HepG2 (cell line): Measurements from ENCODE around the gene PDE9A. TPM values are rescaled to one million over a fixed set of nuclear protein-coding genes. Genes with fewer than 3 reads are reported as not detected.

Experiments used
- ASH2L ChIP-seq: fragments of 300-600, 200-600 bp; sonication (generic); IDR thresholded peaks from 2 replicates; pipeline ENCODE4 v1.7.0; 2017; ENCODE audit warnings: low read depth, mild to moderate bottlenecking, moderate library complexity, mixed read lengths, low read length; ENCODE audit not compliant: insufficient read length
- ATRX ChIP-seq: sonication (generic); formaldehyde crosslinking; IDR thresholded peaks from 2 replicates; pipeline ENCODE4 v1.4.0; 2020; ENCODE audit warnings: missing genetic modification reagents, borderline replicate concordance
- E2F2 ChIP-seq: sonication (generic); formaldehyde crosslinking; IDR thresholded peaks from 2 replicates; pipeline ENCODE4 v1.4.0; 2020; ENCODE audit warnings: missing genetic modification reagents, borderline replicate concordance
- ELF1 ChIP-seq: sonication (generic); formaldehyde crosslinking; IDR thresholded peaks from 2 replicates; pipeline ENCODE4 v1.4.0; 2020; ENCODE audit warnings: missing genetic modification reagents
- ETV5 ChIP-seq: IDR thresholded peaks from 2 replicates; pipeline ENCODE4 v1.6.1; 2018; ENCODE audit warnings: missing biosample characterization, missing genetic modification reagents, inconsistent platforms, borderline replicate concordance
- EZH2 ChIP-seq: conservative IDR thresholded peaks from 2 replicates; pipeline ENCODE4 v1.6.1; 2012; ENCODE audit warnings: mild to moderate bottlenecking, low read depth, low read length, moderate library complexity
- KDM2A ChIP-seq: sonication (generic); formaldehyde crosslinking; IDR thresholded peaks from 2 replicates; pipeline ENCODE4 v1.4.0; 2020; ENCODE audit warnings: low read depth, missing genetic modification reagents, borderline replicate concordance
- KLF13 ChIP-seq: sonication (generic); formaldehyde crosslinking; IDR thresholded peaks from 2 replicates; pipeline ENCODE4 v1.4.0; 2020; ENCODE audit warnings: mild to moderate bottlenecking, missing genetic modification reagents
- PRPF4 ChIP-seq: fragments of 200-400 bp; formaldehyde crosslinking; IDR thresholded peaks from 2 replicates; pipeline ENCODE4 v1.6.1; 2016; ENCODE audit warnings: low read length, low read depth; ENCODE audit not compliant: poor library complexity, severe bottlenecking
- TEAD2 ChIP-seq: sonication (generic); formaldehyde crosslinking; IDR thresholded peaks from 2 replicates; pipeline ENCODE4 v1.9.0; 2021; ENCODE audit warnings: missing genetic modification reagents
- YY1 ChIP-seq: IDR thresholded peaks from 2 replicates; pipeline ENCODE4 v1.6.1; 2011; ENCODE audit warnings: low read length, low read depth, moderate library complexity, mild to moderate bottlenecking; ENCODE audit not compliant: insufficient read depth, insufficient replicate concordance
- ZNF263 ChIP-seq: sonication (generic); formaldehyde crosslinking; IDR thresholded peaks from 2 replicates; pipeline ENCODE4 v1.4.0; 2020; ENCODE audit warnings: missing genetic modification reagents
- ZNF280D ChIP-seq: sonication (generic); formaldehyde crosslinking; IDR thresholded peaks from 2 replicates; pipeline ENCODE4 v1.5.1; 2020; ENCODE audit warnings: mild to moderate bottlenecking, missing genetic modification reagents
- ZNF296 ChIP-seq: sonication (generic); formaldehyde crosslinking; conservative IDR thresholded peaks from 2 replicates; pipeline ENCODE4 v1.5.0; 2020; ENCODE audit warnings: mild to moderate bottlenecking, missing genetic modification reagents
- ZNF709 ChIP-seq: sonication (generic); formaldehyde crosslinking; IDR thresholded peaks from 2 replicates; pipeline ENCODE4 v1.5.0; 2020; ENCODE audit warnings: mild to moderate bottlenecking, missing genetic modification reagents
- ZNF777 ChIP-seq: sonication (generic); formaldehyde crosslinking; IDR thresholded peaks from 2 replicates; pipeline ENCODE4 v1.4.0; 2020; ENCODE audit warnings: missing genetic modification reagents
- polyA plus RNA-seq, 8 experiments: library from polyadenylated mRNA; depleted of rRNA in 3 of 8; stranded (reverse) in 7 of 8; unstranded in 1 of 8; fragments of >200 nt; fragmentation: Illumina TruSeq in 4 of 8; extraction: Trizol in 4 of 8; gene quantifications; 2 replicates each; pipeline versions ENCODE4 v1.2.1 to v1.2.3, GENCODE V29; 2011 to 2016; ENCODE audit warnings: low read depth in 4 of 8, missing spikeins in 1 of 8, mixed read lengths in 1 of 8; ENCODE audit not compliant: insufficient read depth in 1 of 8
- total RNA-seq, 5 experiments: library from RNA; depleted of rRNA; stranded (reverse); fragments of >200 nt; fragmentation: Illumina TruSeq; extraction: Trizol; gene quantifications; 2 replicates each; pipeline ENCODE4 v1.2.3, GENCODE V29; 2016; ENCODE audit warnings: low read depth in 1 of 5
- TF ChIP-seq, protein P1 (sequence below): sonication (generic); formaldehyde crosslinking; IDR thresholded peaks from 2 replicates; pipeline ENCODE4 v1.4.0; 2020; ENCODE audit warnings: missing genetic modification reagents, borderline replicate concordance
- TF ChIP-seq, protein P2 (sequence below): sonication (generic); formaldehyde crosslinking; IDR thresholded peaks from 2 replicates; pipeline ENCODE4 v1.4.0; 2020; ENCODE audit warnings: missing genetic modification reagents

The PDE9A gene
- total and polyA plus RNA-seq, 2 of the 13 experiments (the other 11 are each of a cell fraction or from before 2014, with no cell fraction given) = 4.6 to 19.7 TPM

GRCh38 chr21:42652527-42653230 lies 742 bp upstream of the PDE9A start (continued):
- no peak for TF ChIP-seq E2F2 (CRISPR knock-in tag)
- TF ChIP-seq, protein P1, sequence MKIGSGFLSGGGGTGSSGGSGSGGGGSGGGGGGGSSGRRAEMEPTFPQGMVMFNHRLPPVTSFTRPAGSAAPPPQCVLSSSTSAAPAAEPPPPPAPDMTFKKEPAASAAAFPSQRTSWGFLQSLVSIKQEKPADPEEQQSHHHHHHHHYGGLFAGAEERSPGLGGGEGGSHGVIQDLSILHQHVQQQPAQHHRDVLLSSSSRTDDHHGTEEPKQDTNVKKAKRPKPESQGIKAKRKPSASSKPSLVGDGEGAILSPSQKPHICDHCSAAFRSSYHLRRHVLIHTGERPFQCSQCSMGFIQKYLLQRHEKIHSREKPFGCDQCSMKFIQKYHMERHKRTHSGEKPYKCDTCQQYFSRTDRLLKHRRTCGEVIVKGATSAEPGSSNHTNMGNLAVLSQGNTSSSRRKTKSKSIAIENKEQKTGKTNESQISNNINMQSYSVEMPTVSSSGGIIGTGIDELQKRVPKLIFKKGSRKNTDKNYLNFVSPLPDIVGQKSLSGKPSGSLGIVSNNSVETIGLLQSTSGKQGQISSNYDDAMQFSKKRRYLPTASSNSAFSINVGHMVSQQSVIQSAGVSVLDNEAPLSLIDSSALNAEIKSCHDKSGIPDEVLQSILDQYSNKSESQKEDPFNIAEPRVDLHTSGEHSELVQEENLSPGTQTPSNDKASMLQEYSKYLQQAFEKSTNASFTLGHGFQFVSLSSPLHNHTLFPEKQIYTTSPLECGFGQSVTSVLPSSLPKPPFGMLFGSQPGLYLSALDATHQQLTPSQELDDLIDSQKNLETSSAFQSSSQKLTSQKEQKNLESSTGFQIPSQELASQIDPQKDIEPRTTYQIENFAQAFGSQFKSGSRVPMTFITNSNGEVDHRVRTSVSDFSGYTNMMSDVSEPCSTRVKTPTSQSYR = no peak
- TF ChIP-seq KLF13 (CRISPR knock-in tag) = 0 out of 2 replicates have a peak, but pooled peaks have one; percentile 37
- TF ChIP-seq ZNF777 (CRISPR knock-in tag) = peak; percentile 47; the same call in 1 of the 2 replicates
- TF ChIP-seq ASH2L = no peak
- no peak for TF ChIP-seq PRPF4
- TF ChIP-seq ZNF709 (CRISPR knock-in tag) = no peak
- no peak for TF ChIP-seq KDM2A (CRISPR knock-in tag)
- TF ChIP-seq ETV5 (CRISPR knock-in tag) = peak; percentile 61; the same call in 1 of the 2 replicates
- TF ChIP-seq ELF1 (CRISPR knock-in tag) = peak; percentile 60; the same call in 1 of the 2 replicates
- no peak for TF ChIP-seq ZNF280D (CRISPR knock-in tag)
- TF ChIP-seq ZNF296 (CRISPR knock-in tag) = peak; percentile 95
- TF ChIP-seq ZNF263 (CRISPR knock-in tag) = peak; percentile 48; the same call in 1 of the 2 replicates
- TF ChIP-seq ATRX (CRISPR knock-in tag) = no peak
- no peak for TF ChIP-seq TEAD2
- TF ChIP-seq, protein P2, sequence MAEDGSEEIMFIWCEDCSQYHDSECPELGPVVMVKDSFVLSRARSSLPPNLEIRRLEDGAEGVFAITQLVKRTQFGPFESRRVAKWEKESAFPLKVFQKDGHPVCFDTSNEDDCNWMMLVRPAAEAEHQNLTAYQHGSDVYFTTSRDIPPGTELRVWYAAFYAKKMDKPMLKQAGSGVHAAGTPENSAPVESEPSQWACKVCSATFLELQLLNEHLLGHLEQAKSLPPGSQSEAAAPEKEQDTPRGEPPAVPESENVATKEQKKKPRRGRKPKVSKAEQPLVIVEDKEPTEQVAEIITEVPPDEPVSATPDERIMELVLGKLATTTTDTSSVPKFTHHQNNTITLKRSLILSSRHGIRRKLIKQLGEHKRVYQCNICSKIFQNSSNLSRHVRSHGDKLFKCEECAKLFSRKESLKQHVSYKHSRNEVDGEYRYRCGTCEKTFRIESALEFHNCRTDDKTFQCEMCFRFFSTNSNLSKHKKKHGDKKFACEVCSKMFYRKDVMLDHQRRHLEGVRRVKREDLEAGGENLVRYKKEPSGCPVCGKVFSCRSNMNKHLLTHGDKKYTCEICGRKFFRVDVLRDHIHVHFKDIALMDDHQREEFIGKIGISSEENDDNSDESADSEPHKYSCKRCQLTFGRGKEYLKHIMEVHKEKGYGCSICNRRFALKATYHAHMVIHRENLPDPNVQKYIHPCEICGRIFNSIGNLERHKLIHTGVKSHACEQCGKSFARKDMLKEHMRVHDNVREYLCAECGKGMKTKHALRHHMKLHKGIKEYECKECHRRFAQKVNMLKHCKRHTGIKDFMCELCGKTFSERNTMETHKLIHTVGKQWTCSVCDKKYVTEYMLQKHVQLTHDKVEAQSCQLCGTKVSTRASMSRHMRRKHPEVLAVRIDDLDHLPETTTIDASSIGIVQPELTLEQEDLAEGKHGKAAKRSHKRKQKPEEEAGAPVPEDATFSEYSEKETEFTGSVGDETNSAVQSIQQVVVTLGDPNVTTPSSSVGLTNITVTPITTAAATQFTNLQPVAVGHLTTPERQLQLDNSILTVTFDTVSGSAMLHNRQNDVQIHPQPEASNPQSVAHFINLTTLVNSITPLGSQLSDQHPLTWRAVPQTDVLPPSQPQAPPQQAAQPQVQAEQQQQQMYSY (CRISPR knock-in tag) = no peak
- no peak for TF ChIP-seq EZH2
- TF ChIP-seq YY1 = peak; percentile 30
